ENCODE data around the gene NOTUM.
"Not testable (repeated sequence)": the region's sequence is repeated elsewhere in the genome, so short reads cannot be mapped to it uniquely, and the experiment has no call there.

Gene NOTUM

GRCh38 chr17:81990836-81991683, 30.1 kb upstream of the NOTUM start:
- TF ChIP-seq CTCF (IDR thresholded peaks at IDR 0.05): no peak
- no peak for TF ChIP-seq ZFX (IDR thresholded peaks at IDR 0.05; ENCODE audit: borderline replicate concordance)
- H3K27ac ChIP-seq: no peak overlapping the region

- no peak overlapping the region for H3K27ac ChIP-seq
- no peak for TF ChIP-seq CTCF (IDR thresholded peaks at IDR 0.05)
- TF ChIP-seq ZFX (IDR thresholded peaks at IDR 0.05; ENCODE audit: borderline replicate concordance): no peak
These were observed 26.3 kb upstream of the NOTUM start for GRCh38 chr17:81987161-81987770.

- no peak overlapping the region for H3K27ac ChIP-seq
- TF ChIP-seq CTCF (IDR thresholded peaks at IDR 0.05) (no peak), ZFX (IDR thresholded peaks at IDR 0.05; ENCODE audit: borderline replicate concordance) (no peak)
These were observed 25.6 kb upstream of the NOTUM start for GRCh38 chr17:81986606-81987005.

- no peak for TF ChIP-seq ZFX (IDR thresholded peaks at IDR 0.05; ENCODE audit: borderline replicate concordance)
- no peak for TF ChIP-seq CTCF (IDR thresholded peaks at IDR 0.05)
- no peak overlapping the region for H3K27ac ChIP-seq
These were observed 23.9 kb upstream of the NOTUM start for GRCh38 chr17:81984773-81985410.

- H3K27ac ChIP-seq: no peak overlapping the region
- TF ChIP-seq CTCF (IDR thresholded peaks at IDR 0.05) (no peak), ZFX (IDR thresholded peaks at IDR 0.05; ENCODE audit: borderline replicate concordance) (no peak)
These were observed 22.8 kb upstream of the NOTUM start for GRCh38 chr17:81983639-81984373.

- no peak overlapping the region for H3K27ac ChIP-seq
- TF ChIP-seq CTCF (IDR thresholded peaks at IDR 0.05) (no peak), ZFX (IDR thresholded peaks at IDR 0.05; ENCODE audit: borderline replicate concordance) (no peak)
These were observed 22.1 kb upstream of the NOTUM start for GRCh38 chr17:81983011-81983638.

- H3K27ac ChIP-seq: not testable (repeated sequence)
These were observed 20.5 kb upstream of the NOTUM start for GRCh38 chr17:81981511-81981910.

Measured in 22Rv1 (cell line).